ENCODE results near the gene VWCE.

GRCh38 chr11:61292356-61292755 is 2.8 kb downstream of the VWCE start:
- TF ChIP-seq CTCF (IDR thresholded peaks at IDR 0.05) (no peak), POLR2AphosphoS5 (IDR thresholded peaks at IDR 0.05) (no peak), POLR2A (IDR thresholded peaks at IDR 0.05) (no peak)
